HG02852 (cell line): Measurements from ENCODE around the gene CDHR5.
"Not testable (repeated sequence)": the region's sequence is repeated elsewhere in the genome, so short reads cannot be mapped to it uniquely, and the experiment has no call there.

Experiments
- ATAC-seq: cut with Tn5 transposase; IDR thresholded peaks from one replicate; pipeline ENCODE4 v1.9.1; 2021; ENCODE audit warnings: mild to moderate bottlenecking, moderate library complexity; ENCODE audit not compliant: unreplicated experiment

Gene CDHR5

GRCh38 chr11:624705-625635, at the start of gene CDHR5:
Gene CDHR5 (minus strand): TSS chr11:624955. CDS start chr11:624902, 53 bp downstream.
- ATAC-seq, result no peak

- ATAC-seq, result no peak
Measured at GRCh38 chr11:674406-674805, 49.7 kb upstream of the CDHR5 start.

GRCh38 chr11:673866-674265, 49.1 kb upstream of the CDHR5 start:
- no peak for ATAC-seq

- ATAC-seq, result no peak
Measured at GRCh38 chr11:665704-666281, 41.0 kb upstream of the CDHR5 start.

- no peak for ATAC-seq
Measured at GRCh38 chr11:665062-665703, 40.4 kb upstream of the CDHR5 start.

- ATAC-seq, result no peak
Measured at GRCh38 chr11:662689-663274, 38.0 kb upstream of the CDHR5 start.

GRCh38 chr11:660681-661444, 36.1 kb upstream of the CDHR5 start:
- ATAC-seq, result no peak

GRCh38 chr11:660281-660680, 35.5 kb upstream of the CDHR5 start:
- ATAC-seq, result no peak

- no peak for ATAC-seq
Measured at GRCh38 chr11:659532-660085, 34.9 kb upstream of the CDHR5 start.

GRCh38 chr11:657691-658126, 33.0 kb upstream of the CDHR5 start:
- ATAC-seq, result no peak

- no peak for ATAC-seq
Measured at GRCh38 chr11:656866-657265, 32.1 kb upstream of the CDHR5 start.

GRCh38 chr11:656426-656825, 31.7 kb upstream of the CDHR5 start:
- ATAC-seq, result no peak

GRCh38 chr11:655036-655726, 30.4 kb upstream of the CDHR5 start:
- no peak for ATAC-seq

GRCh38 chr11:654444-654843, 29.7 kb upstream of the CDHR5 start:
- ATAC-seq, result not testable (repeated sequence)

GRCh38 chr11:653837-654236, 29.1 kb upstream of the CDHR5 start:
- ATAC-seq, result no peak

GRCh38 chr11:653136-653535, 28.4 kb upstream of the CDHR5 start:
- ATAC-seq, result not testable (repeated sequence)

GRCh38 chr11:650482-650881, 25.7 kb upstream of the CDHR5 start:
- no peak for ATAC-seq

GRCh38 chr11:647672-648158, 23.0 kb upstream of the CDHR5 start:
- not testable (repeated sequence) for ATAC-seq

GRCh38 chr11:646214-646613, 21.5 kb upstream of the CDHR5 start:
- no peak for ATAC-seq

- ATAC-seq, result no peak
Measured at GRCh38 chr11:645536-645935, 20.8 kb upstream of the CDHR5 start.
